Omental fat pad (tissue), 4 donors: ENCODE data around the gene CDADC1. TPM values are rescaled to one million over a fixed set of nuclear protein-coding genes. Genes with fewer than 3 reads are reported as not detected.

ENCODE experiments used
- ATAC-seq: fragments of 150-250 bp; one replicate; pipeline ENCODE4 v1.9.1; 2016; ENCODE audit warnings: mild to moderate bottlenecking, moderate library complexity; ENCODE audit not compliant: low FRiP score
- DNase-seq: peaks from one replicate; pipeline ENCODE4 v3.0.0-alpha.2; 2019; ENCODE audit warnings: low spot score
- CTCF ChIP-seq, 3 donors: fragments of 450-650 bp; IDR thresholded peaks; one replicate each; pipeline ENCODE4 v1.5.1; 2016 to 2017; ENCODE audit warnings: antibody characterized with exemption in 3 of 3, mild to moderate bottlenecking in 3 of 3, moderate library complexity in 2 of 3
- total RNA-seq, 4 donors: library from RNA; depleted of rRNA; stranded (reverse); fragments of >200 nt; gene quantifications; one replicate each; pipeline ENCODE4 v1.1.0, GENCODE V29; 2016

CDADC1 gene
- total RNA-seq, 4 donors from 2014 or later: 4.5 to 9.6 (median 7.7) TPM

DNA sequence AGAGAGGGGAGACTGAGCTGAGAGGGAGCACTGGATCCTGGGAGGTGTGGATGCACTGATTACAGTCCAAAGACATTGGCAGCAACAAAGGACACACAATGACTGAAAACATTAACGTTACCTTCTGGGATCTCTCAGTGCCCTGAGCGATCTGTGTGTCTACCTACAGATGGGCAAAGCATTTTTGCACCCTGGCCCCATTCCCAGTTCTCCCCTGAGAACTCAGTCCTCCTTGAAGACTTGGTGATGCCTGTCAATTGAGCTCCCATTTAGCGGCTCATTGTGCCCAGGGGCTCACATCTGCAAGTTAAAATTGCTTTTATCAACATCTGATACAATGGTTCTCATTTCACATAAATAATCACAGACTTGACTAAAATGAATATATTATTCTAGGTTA is 62.5 kb downstream of the CDADC1 start:
- no peak for DNase-seq
- ATAC-seq: no peak
- no peak for TF ChIP-seq CTCF (IDR thresholded peaks at IDR 0.05)

DNA sequence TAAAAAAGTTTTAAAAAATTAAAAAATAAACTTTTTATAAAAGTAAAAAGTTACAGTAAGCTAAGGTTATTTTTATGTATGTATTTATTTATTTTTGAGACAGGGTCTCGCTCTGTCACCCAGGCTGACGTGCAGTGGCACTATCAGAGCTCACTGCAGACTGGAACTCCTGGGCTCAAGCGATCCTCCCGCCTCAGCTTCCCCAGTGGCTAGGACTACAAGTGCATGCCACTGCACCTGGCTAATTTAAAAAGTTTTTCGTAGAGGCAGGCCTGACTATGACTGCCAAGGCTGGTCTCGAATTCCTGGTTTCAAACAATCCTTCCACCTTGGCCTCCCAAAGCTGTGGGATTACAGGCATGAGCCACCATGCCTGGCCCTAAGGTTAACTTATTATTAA is 64.1 kb downstream of the CDADC1 start:
- ATAC-seq (no peak), DNase-seq (no peak)
- TF ChIP-seq CTCF (IDR thresholded peaks at IDR 0.05): no peak

DNA sequence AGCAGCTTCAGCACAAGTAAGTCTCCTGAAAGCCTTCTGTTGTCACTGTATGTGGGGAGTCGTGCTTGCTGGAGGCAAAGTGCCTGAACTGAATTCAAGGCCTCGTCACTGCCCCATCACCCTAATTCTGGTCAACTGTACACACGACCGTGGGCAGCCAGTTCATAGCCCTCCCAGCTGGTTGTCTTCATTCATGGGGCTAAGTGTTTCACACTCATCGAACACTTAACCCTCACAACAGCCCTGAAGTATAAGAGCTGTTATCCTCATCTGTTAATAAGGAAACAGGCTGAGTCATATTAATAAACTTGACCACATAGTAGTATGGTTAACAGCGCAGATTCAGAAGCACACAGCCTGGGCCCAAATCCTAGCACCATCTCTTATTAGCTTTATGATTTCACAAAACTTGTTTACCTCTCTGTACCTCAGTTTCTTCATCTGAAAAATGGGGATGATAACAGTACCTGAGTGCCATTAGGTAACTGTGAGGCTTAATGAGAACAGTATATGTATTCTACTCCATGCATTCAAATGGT is 66.7 kb downstream of the CDADC1 start:
- TF ChIP-seq CTCF (IDR thresholded peaks at IDR 0.05): no peak
- peak; percentile 35 for ATAC-seq
- DNase-seq: no peak

- ATAC-seq (no peak), DNase-seq (no peak)
- no peak for TF ChIP-seq CTCF (IDR thresholded peaks at IDR 0.05)
These were observed 67.4 kb downstream of the CDADC1 start for GRCh38 chr13:49315036-49315565.

GRCh38 chr13:49315756-49316482 is 68.2 kb downstream of the CDADC1 start:
- DNase-seq: no peak
- TF ChIP-seq CTCF (IDR thresholded peaks at IDR 0.05): no peak
- ATAC-seq: no peak

DNA sequence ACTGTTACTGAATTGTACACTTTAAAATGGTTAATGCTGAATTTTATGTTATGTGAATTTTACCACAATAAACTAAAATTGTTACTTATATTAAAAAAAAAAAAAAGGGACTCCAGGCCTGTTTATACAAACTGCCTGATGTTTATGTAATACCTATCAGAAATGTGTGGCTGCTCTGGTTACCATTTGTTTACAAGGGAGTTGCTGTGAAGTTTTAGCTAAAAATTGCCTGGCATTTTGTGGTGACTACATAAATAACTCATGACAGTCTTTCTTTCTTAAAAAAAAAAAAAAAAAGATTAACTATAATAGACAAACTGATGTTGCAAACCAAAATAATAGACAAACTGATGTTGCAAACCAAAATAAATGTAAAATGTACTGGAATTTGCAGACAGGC is 71.8 kb downstream of the CDADC1 start:
- no peak for ATAC-seq
- TF ChIP-seq CTCF (IDR thresholded peaks at IDR 0.05): no peak

DNA sequence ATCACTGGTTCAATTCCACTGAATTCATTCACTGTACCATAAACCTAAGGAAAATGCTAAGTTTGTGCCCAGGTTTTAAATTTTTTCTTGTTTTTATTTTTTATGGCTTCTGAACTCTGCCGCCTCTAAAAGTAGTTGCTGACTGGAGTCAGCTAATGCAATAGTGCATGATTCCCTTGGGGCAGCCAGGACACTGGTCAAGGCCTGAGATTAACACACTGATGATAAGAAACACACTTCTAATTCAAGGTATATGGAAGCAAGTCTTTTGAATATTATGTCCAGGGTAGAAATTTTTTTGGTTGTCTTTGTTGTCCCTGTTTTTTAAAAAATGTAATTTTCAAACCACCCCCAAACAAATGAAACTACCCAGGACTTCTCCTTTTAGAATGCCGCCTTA is 72.2 kb downstream of the CDADC1 start:
- ATAC-seq (no peak), DNase-seq (no peak)
- no peak for TF ChIP-seq CTCF (IDR thresholded peaks at IDR 0.05)

More for the DNA sequence above, 71.8 kb downstream of the CDADC1 start:
- DNase-seq: no peak
